ENCODE data around the gene ZNF169.
A peak's percentile ranks its signal among the peaks of the same experiment; 100 is the strongest.
"Not testable (repeated sequence)": the region's sequence is repeated elsewhere in the genome, so short reads cannot be mapped to it uniquely, and the experiment has no call there.

ZNF169 gene

DNA sequence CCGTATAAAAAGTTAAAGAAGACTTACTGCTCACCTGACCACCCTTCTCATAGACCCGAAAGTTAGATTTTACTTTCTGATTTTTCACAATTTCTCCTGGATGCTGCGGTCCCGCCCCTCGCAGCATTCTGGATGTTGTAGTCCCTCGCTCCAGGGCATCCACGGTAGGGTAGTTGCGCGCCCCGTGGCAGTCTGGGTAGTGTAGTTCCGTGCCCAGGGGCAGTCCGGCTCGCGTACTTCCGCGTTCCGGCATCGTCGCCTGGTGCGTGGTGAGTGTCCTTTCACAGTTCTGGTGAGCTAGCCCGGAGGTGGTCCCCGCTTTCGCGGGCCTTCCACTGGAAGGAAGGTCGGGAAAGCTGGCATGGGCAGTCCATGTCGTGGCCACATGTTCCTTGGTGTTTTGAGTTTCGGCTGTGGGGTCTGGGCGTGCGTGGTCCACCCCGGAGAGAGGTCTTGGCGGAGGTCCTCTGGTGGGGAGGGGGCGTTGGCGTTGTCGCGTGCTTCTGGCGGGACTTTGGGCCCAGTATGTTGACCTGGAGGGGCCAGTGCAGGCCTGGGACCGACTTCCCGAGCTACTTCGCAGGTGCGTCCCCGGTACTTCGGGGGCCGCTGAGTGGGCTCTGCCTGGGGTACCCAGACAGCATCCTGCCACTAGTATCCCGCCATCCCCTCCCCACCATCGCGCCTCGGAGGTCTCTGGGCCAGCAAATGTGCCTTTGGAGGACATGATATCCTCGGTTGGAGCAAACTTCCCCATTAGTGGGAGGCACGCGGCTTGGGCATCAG is at the start of gene ZNF169:
Gene ZNF169, plus strand, starts transcription at position 222 of the 786 bp plus-strand sequence. CDS start 19,515 bp downstream, outside the sequence.
- DNase-seq: peak; percentile 96

DNA sequence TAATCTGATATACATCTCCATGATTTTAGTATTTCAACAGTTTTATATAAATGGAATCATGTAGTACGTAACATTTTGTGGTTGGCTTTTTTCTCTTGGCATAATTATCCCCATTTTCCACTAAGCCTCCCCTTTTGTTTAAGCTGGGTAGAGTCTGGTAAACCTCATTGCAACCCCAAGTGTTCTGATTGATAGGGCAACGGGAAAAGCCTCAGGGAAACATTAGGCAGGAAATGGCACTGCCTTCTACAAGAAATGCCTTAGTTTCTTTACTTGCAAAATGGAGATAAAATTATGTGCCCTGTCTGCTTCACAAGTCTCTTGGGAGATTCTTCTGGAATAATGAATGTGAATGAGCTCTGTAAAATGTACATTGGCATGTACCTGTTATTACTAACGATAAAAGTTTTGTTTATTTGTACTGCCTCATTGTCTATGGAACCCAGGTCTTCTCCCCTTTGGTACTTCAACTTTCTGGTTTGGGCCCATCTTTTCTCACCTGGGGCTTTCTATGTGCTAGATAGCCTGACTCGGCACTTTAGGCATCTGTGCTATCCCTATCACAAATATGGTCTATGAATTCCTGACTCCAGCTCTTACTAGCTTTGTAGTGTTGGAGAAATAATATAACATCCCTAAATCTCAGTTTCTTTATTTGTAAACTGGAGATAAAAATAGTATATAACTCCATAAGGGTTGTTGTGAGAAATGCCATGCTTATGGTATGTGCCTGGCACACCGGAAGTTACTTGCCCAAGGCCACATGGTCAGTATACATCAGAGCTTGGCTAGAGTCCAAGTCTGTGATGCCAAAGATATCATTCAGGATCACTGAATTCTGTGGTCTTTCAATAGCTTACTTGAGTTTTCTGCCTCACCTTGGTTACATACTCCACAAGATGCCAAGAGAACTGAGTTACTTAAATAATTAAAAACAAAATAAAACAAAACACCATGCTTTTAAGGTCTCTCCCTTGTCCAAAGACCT is 48.2 kb upstream of the ZNF169 start:
- DNase-seq: peak; percentile 10

DNA sequence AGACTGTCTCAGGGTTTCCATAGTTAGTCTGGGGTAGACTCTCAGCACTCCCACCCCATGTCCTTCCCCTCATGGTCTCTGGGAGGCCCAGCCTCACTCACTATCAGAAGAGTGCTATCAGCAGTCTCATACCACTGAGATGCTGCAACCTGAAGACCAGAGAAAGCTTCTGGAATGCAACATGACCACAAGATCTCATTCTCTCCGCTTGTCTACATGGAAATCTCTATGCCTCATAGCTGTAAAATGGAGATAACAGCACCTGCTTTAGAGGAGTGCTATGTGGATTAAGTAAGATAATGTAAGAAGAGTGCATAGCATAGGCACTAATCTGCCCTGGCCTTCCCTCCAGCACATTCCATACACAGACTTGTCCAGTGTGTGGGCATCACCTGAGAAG is 47.0 kb upstream of the ZNF169 start:
- peak; percentile 39 for DNase-seq

DNA sequence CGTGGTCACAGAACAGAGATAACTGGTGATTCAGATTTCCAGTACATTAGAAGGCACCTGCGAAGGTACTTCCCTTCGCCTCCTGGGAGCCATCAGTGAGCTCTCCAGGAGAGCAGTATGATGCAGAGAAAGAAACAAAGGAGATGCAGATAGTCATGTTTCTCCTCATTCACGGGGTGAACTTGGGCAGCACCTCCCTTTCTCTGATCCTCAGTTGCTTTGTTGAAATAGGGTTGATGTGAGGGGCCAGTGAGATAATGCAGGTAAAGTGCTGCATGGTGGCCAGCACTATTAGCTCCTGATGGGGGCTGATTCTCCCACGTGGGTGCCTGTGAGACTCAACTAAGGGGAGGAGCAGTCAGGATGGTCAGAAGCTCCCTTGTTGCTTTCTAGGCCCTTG is 46.6 kb upstream of the ZNF169 start:
- DNase-seq: no peak

DNA sequence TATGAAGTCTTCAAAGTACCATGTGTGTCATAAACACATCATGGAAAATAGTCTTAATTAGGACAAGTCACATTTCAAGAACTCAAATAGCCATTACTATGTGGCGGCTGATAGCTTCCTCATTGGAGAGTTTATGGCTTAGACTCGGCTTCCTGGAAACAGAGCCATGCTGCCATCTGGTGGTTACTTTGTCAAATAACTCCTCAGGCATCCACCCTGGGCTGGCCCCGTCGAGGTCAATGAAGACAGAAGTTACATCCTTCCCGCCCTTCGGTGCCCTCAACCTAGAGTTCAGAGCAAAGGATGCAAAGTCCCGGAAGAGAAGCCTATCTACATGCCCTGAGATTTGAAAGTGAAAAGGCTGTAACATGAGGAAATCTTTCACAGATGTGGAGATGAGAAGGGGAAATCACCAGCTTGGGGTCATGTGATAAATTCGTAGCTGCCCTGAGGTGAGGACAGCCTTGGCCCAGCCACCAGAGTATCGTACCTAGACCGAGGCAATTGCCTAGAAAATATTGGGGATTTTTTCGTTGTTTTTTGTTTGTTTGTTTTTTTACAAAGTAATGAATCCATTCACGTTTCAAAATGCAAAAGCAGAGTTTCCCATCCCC is 45.5 kb upstream of the ZNF169 start:
- DNase-seq: peak; percentile 93

DNA sequence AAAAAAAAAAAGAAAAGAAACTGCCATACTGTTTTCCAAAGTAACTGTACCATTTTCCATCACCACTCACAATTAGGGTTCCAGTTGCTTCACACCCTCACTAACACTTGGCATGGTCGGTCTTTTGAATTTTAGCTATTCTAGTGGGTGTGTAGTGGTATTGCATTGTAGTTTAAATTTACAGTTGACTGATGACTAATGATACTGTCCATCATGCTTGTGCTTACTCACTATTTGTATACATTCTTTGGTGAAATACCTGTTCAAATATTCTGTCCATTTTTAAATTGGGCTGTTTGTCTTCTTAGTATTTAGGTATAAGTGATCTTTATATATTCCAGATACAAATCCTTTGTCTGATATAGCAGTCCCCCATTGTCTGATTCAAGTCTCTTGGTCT is 36.2 kb upstream of the ZNF169 start:
- no peak for DNase-seq

DNA sequence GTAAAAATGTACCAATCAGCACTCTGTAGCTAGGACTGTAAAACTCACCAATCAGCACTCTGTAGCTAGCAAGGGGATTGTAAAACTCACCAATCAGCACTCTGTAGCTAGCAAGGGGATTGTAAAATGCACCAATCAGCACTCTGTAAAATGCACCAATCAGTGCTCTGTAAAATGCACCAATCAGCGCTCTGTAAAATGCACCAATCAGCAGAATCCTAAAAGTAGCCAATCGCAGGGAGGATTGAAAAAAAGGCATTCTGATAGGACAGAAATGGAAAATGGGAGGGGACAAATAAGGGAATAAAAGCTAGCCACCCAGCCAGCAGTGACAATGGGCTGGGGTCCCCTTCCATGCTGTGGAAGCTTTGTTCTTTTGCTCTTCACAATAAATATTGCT is 33.7 kb upstream of the ZNF169 start:
- DNase-seq: not testable (repeated sequence)

DNA sequence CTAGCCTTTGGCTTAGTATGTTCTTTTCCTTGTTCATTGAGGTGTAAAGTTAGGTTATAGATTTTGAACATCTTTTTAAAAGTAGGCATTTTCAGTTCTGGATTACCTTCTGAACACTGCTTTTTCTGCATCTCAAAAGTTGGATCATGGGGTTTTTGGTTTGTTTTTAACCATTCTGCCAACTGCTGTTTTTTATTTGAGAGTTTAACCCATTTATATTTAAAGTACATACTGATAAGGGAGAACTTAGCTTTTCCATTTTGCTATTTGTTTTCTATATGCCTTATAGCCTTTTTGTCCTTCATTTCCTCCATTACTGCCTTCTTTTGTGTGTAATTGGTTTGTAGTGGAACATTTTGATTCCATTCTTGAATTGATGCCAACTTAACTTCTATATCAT is 30.5 kb upstream of the ZNF169 start:
- no peak for DNase-seq

DNA sequence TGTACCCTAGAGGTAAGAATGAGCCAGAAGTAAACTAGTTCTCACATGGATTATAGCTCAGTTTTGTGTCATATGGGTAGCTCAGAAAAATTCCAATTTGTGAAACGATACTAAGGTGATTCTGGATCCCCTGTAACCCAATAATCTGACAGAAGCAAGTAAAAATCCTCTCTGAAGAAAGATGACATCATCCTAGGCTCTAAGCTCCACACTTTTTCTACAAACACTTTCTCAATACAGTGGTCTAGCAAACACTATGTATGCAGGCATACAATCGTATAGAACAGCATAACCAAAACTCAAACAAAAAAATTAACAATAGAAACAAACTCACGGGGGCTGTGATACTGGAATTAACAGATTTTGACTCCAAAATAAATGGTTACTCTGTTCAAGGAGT is 26.7 kb upstream of the ZNF169 start:
- no peak for DNase-seq

DNA sequence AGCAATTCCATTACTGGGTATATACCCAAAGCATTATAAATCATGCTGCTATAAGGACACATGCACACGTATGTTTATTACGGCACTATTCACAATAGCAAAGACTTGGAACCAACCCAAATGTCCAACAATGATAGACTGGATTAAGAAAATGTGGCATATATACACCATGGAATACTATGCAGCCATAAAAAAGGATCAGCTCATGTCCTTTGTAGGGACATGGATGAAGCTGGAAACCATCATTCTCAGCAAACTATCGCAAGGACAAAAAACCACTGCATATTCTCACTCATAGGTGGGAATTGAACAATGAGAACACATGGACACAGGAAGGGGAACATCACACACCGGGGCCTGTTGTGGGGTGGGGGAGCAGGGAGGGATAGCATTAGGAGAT is 18.0 kb upstream of the ZNF169 start:
- not testable (repeated sequence) for DNase-seq

DNA sequence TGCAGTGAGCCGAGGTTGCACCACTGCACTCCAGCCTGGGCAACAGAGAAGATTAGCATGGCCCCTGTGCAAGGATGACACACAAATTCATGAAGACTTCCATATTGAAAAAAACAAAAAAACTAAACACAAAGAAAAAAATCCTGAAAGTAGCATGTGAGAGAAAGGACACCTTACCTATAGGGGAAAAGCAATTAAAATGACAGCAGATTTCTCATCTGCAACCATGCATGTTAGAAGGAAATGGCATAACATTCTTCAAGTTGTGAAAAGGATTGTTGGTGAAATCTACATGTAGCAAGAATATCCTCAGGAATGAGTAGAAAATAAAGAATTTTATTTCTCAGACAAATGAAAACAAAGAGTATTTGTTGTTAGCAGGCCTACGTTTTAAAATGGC is 13.4 kb upstream of the ZNF169 start:
- DNase-seq: no peak

DNA sequence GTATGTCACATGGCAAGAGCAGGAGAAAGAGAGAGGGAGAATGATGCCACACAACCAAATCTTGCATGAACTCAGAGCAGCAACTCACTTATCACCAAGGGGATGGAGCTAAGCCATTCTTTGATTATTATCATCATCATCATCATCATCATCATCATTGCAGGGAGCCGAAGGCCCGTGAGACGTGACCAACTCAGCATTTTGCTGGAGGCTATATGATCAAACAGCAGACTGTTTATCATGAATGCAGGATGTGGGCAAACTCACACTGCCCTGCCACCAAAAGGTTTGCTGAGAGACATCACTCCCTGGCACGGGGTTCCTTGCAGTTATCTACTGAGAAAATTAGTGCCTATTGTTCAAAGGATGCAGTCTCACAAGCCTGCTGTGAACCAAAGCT is 8.6 kb upstream of the ZNF169 start:
- DNase-seq: peak; percentile 19

DNA sequence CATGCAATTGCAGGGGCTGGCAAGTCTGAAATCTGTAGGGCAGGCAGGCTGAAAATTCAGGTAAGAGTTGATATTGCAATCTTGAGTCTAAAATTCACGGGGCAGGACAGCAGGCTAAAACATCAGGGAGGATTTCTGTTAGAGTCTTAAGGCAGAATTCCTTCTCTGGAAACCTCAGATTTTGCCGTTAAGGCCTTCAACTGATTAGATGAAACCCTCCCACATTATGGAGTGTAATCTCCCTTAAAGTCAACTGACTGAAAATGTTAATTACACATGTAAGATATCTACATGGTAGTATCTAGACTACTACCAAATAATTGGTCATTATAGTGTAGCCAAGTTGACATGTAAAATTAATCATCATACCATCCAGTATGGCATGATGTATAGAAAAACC is 3.1 kb upstream of the ZNF169 start:
- no peak for DNase-seq

DNA sequence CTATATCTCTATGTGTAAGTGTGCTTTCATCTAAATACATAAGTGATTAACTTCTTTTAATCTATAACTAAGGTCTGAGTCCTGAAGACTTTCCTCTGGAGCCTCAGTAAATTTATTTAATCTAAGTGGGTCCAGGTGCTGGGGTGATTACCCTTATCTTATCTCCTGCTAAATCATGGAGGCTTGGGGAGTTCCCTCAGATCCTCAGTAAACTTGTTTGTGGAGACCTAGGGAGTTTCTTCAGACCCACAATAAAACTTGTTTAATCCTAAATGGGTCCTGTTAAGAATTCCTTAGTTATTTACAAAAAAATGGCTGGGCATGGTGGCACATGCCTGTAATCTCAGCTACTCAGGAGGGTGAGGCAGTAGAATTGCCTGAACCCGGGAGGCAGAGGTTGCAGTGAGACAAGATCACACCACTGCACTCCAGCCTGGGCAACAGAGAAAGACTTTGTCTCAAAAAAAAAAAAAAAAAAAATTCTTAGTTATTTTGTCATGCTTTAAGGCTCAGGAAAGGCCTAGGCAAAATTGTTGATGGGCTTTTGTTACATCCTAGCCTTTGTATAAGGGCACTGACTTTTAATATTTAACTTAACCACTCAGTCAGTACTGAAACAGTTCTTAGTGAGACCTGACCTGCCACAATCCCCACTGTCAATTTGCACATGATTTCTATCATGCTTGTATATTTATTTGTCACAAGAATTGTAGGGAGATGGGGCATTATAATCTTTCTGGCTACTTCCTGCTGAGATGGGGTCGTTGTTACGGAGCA is 6.7 kb downstream of the ZNF169 start:
- DNase-seq: not testable (repeated sequence)

DNA sequence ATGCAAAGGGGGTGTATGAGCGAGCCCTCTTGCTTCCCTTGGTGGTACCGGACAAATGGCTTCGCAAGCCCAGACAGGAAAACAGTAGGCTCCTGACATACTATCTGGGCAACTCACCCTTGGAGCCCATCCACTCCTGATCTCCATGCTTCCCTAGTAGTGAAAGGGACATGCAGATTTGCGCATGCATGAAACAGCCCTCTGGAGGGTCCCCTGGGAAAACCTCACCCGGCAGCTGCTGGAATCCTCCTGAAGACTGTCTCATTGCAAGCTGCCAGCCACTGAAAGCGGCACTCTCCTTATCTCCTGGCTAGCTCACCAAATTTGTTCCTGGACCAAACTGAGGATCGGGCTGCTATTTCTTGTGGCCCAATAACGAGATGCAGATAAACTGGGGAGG is 10.2 kb downstream of the ZNF169 start:
- DNase-seq: no peak

DNA sequence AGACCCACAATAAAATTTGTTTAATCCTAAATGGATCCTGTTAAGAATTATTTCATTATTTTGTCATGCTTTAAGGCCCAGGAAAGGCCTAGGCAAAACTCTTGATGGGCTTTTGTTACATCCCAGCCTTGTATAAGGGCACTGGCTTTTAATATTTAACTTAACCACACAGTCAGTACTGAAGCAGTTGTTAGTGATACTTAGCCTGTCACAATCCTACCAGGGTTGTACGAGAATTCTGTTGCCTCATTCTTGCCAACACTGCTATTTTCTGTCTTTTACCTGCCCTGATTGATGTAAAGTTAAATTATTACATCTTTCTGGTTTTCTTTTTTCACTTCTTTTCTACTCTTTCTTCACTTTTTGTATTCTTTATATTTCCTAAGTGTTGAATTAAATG is 10.9 kb downstream of the ZNF169 start:
- no peak for DNase-seq

DNA sequence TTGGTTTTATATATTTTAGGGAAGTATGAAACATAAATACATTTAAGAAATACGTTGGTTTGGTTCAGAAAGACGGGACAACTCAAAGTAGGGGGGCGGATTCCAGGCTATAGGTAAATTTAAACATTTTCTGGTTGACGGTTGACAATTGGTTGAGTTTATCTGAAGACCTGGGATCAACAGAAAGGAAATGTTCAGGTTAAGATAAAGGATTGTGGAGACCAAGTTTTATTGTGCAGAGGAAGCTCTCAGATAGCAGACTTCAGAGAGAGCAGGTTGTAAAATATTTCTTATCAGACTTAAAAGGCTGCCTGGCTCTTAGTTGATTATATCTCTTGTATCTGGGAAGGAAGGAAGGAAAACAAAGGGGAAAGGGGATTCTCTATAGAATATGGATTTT is 17.9 kb downstream of the ZNF169 start:
- DNase-seq: not testable (repeated sequence)

DNA sequence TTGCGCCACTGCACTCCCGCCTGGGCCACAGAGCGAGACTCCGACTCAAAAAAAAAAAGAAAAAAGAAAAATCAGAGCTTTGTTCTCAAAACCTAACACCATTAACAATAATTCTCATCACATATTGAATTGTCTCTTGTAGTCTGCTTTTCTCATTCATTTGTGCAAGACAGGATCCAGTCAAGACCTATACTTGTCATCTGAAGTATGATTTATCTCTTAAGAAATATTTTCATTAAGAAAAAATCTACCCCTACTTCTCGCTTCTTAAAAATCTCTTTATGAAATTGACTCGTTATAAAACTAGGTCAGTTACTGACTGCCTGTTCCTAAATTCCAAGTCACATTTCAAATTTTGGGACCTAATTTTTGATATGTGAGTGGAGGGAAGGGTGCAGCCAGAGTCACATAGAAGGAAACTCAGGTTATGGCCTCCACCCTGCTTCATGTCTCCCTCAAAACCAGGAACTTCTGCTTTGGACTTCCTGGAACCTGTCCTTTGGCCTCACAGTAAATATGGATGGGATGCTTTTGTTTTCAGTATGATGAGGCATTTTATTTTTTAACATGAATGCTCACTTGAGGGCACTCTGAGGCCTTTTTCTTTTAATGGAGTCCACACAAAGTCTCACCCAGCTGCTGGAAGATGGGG is 18.9 kb downstream of the ZNF169 start:
- DNase-seq: no peak

DNA sequence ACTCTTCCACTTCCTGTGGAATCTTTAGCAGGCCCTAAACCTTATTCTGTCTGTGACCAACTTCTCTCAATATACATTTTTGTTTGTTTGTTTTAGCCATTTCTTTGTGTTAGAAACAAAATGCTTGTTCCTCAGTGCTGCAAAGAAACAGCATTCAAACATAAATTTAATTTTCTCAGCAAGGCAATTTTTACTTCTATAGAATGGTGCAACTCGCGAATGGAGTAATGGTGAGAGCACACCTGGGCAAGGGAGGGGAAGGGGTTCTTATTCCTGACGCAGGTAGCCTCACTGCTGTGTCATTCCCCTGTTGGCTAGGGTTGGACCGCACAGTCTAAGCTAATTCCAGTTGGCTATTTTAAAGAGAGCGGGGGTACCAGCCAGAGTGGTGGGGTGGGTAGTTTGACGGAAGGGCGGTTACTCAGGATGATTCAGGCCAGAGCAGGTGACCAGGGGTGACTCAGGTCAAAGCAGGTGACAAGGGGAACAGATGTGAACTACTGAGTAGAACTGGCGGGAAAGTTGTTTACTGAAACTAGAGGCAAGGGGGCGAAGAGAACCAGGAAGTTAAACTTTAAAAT is 21.4 kb downstream of the ZNF169 start:
- DNase-seq: no peak

DNA sequence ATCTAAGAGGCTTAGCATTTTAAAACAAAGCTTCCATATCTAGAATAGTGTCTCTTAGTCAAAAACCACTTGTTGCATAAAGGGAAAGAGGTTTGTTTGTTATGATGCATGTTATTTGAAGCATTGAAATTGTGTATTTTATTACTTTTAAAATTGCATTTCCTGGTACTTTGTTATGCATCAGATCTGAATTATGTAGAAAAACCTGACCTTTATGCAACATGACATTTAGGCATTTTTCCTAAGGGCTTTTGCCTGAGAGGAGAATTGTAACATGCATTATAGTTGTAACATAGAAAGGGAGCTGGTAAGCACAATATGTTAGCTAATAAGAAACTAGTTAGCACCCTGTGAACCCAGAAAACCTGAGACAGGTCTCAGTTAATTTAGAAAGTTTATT is 22.0 kb downstream of the ZNF169 start:
- DNase-seq: no peak

DNA sequence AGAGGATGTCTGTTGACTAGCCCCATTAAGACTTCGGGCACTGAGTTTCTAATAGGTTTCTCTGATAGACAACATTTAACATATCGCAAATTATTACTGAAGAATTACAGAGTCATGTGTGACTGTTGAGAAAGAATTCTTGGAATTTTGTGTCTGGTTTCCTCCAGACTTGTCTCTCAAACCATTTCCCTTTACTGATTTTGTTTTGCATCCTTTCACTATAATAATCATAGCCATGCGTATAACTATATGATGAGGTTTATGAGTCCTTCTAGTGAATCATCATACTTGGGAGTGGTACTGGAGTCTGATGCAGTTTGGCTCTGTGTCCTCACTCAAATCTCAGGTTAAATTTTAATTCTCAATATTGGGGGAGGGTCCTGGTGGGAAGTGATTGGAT is 27.0 kb downstream of the ZNF169 start:
- no peak for DNase-seq
